NCI-H1417 treated with DMSO at 0.1 percent for 48 hours (cell line): ENCODE measurements around the gene CHSY3.

ENCODE experiments used
- DNase-seq: peaks from one replicate; lab custom pipeline; 2025; lab: John Stamatoyannopoulos, UW

The CHSY3 gene

GRCh38 chr5:130096483-130096882 lies 192.2 kb downstream of the CHSY3 start:
- no peak for DNase-seq

- DNase-seq = no peak
These were observed 194.7 kb downstream of the CHSY3 start for GRCh38 chr5:130099008-130099407.

GRCh38 chr5:130102375-130102774 lies 198.1 kb downstream of the CHSY3 start:
- no peak for DNase-seq

- no peak for DNase-seq
These were observed 198.7 kb downstream of the CHSY3 start for GRCh38 chr5:130102960-130103359.

GRCh38 chr5:130104895-130105688 lies 200.8 kb downstream of the CHSY3 start:
- DNase-seq = no peak

GRCh38 chr5:130106480-130106879 lies 202.2 kb downstream of the CHSY3 start:
- no peak for DNase-seq

- DNase-seq = no peak
These were observed 204.9 kb downstream of the CHSY3 start for GRCh38 chr5:130109152-130109551.

- no peak for DNase-seq
These were observed 206.1 kb downstream of the CHSY3 start for GRCh38 chr5:130110328-130110727.

- DNase-seq = no peak
These were observed 207.5 kb downstream of the CHSY3 start for GRCh38 chr5:130111746-130112145.

- no peak for DNase-seq
These were observed 208.0 kb downstream of the CHSY3 start for GRCh38 chr5:130112246-130112645.

GRCh38 chr5:130115686-130116085 lies 211.4 kb downstream of the CHSY3 start:
- DNase-seq = no peak

GRCh38 chr5:130116462-130116861 lies 212.2 kb downstream of the CHSY3 start:
- DNase-seq = no peak

GRCh38 chr5:130116972-130117371 lies 212.7 kb downstream of the CHSY3 start:
- no peak for DNase-seq

- DNase-seq = no peak
These were observed 222.5 kb downstream of the CHSY3 start for GRCh38 chr5:130126746-130127145.

GRCh38 chr5:130135506-130135905 lies 231.2 kb downstream of the CHSY3 start:
- no peak for DNase-seq

GRCh38 chr5:130136300-130136699 lies 232.0 kb downstream of the CHSY3 start:
- no peak for DNase-seq

GRCh38 chr5:130137681-130138080 lies 233.4 kb downstream of the CHSY3 start:
- DNase-seq = no peak

GRCh38 chr5:130138406-130139045 lies 234.3 kb downstream of the CHSY3 start:
- no peak for DNase-seq

GRCh38 chr5:130141659-130142320 lies 237.5 kb downstream of the CHSY3 start:
- DNase-seq = no peak

GRCh38 chr5:130151239-130151638 lies 247.0 kb downstream of the CHSY3 start:
- no peak for DNase-seq

GRCh38 chr5:130155345-130156011 lies 251.2 kb downstream of the CHSY3 start:
- no peak for DNase-seq

GRCh38 chr5:130158036-130158435 lies 253.8 kb downstream of the CHSY3 start:
- DNase-seq = no peak

- no peak for DNase-seq
These were observed 255.7 kb downstream of the CHSY3 start for GRCh38 chr5:130159968-130160367.
